HG03097 (cell line): ENCODE results near the gene CLTC.

Source experiments
- ATAC-seq: cut with Tn5 transposase; IDR thresholded peaks from one replicate; pipeline ENCODE4 v1.9.1; 2021; ENCODE audit not compliant: unreplicated experiment, low FRiP score

Gene CLTC

DNA sequence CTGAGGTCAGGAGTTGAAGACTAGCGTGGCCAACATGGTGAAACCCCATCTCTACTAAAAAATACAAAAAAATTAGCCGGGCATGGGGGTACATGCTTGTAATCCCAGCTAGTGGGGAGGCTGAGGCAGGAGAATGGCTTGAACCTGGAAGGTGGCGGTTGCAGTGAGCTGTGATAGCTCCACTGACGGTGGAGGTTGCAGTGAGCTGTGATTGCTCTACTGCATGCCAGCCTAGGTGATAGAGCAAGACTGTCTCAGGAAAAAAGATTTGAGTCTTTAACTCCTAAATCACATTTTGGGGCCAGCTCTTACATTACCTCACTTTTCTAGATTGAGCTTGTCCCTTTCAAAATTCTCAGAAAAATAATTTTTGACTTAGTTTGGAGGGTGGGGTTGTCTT is 102.9 kb downstream of the CLTC start:
- no peak for ATAC-seq

- ATAC-seq: no peak
Observed at GRCh38 chr17:59723041-59723440, 103.3 kb downstream of the CLTC start.

DNA sequence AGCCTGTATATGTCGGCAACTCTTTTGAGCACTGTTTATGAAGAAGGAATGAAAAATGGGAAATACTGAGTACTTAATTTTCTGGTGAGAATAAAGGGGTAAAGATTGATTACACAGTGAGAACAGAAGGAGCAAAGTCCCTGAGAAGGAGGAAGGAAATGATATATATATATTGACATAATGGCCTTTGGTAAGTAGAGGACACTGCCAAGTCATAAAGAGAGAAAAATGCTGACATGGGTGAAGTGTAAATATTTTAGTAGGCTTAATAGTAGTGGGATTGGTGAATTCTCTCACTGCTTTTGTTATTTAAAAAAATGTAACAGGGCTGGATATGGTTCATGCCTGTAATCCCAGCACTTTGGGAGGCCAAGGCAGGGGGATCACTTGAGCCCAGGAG is 103.9 kb downstream of the CLTC start:
- no peak for ATAC-seq

DNA sequence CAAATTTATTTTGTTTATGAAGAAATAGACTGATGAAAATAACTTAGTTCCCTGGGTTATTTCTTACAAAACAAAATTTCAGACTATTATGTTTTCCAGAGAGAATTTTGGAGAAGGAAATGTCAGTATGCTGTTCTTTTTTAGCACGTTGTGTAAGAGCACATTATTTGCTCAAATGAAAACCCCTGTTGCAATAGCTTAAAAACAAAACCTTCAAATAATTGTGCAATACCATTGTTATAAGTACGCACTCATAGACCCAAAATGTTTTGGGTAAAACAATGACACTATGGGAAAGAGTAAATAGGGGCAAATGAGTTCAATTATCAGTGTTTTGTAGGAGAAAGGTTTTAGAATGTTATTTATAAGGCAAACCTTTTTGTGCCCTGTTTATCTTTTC is 106.0 kb downstream of the CLTC start:
- ATAC-seq: no peak

DNA sequence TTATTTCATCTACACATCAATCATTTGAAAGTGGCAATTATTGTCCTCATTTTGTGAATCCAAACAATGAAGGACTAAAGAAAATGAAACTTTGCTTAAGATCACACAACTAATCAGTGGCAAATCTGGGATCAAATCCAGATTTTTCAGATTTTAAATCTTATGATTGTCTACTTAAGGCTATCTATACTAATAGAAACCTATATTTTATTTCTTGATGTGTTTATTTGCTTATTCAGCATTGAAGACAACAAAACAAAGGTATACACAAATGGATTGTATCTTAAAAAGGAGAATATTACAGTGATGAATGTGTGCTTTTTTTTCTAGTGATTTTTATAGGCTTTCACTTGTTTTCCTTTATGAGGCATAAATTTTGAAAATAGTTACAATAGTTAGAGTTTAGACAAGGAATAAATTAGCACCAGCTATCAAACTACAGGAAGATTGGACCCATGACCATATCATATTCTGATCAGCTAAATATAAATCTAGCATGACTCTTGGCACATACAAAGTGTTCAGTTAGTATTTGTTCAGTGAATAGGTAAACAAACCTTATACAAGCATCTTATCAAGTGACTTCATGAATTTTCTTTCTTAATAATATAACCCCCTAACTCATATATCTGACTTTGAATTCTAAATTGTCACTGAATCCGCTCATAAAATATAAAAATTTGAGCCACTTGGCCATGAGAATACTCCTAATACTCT is 108.3 kb downstream of the CLTC start:
- no peak for ATAC-seq

- no peak for ATAC-seq
Observed at GRCh38 chr17:59730268-59730834, 110.7 kb downstream of the CLTC start.

- ATAC-seq: no peak
Observed at GRCh38 chr17:59733697-59734096, 114.0 kb downstream of the CLTC start.

DNA sequence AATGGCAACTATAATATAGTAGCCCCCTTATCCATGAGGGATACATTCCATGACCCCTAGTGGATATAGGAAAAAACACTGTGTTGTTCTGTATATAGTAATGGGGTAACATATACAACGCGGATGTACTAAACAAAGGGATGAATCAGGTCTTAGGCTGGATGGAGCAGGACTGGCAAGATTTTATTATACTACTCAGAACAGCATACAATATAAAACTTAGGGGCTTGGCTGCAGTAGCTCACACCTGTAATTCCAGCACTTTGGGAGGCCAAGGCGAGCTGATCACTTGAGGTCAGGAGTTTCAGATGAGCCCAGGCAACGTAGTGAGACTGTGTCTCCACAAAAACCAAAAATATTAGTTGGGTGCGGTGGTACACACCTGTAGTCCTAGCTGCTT is 114.5 kb downstream of the CLTC start:
- ATAC-seq: no peak

DNA sequence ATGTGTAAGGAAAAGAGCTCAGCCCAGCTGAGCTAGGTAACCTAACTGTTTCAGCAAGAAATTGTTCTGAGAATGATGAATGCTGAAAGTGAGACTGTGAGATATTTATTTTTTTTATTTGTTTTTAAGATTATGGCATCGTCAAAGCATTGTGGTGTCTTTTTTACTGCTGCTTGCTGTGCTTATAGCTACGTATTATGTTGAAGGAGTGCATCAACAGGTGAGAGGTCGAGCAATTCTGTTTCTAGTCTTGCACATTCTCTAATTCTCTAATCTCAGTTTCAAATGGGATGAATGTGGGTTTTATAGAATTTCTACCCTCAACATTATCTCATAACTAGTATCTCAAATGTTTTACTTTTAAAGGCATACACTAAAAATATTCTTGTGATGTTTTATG is 117.6 kb downstream of the CLTC start:
- ATAC-seq: no peak

GRCh38 chr17:59743842-59744241 is 124.1 kb downstream of the CLTC start:
- ATAC-seq: no peak

DNA sequence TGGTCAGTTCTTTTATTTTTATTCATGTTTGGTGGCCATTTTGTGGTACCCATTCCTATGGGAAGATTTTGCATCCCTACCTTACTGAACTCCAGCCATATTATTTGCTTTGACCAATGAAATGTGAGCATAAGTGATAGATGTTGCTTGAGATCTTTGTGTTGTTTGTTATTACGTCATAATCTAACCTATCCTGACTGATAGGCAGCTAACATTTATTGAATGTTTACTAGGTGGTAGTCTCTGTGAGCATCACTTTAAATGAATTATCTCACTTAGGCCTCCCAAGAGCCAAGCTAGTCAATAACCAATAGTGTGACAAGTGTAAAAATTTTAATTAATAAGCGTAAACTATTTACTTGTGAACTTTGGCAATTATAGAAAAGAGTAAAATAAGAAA is 125.3 kb downstream of the CLTC start:
- no peak for ATAC-seq
